AG09319 (cell line): Measurements from ENCODE around the gene MMP21.

Source experiments
- DNase-seq: peaks from one replicate; pipeline ENCODE4 v3.0.0-alpha.2; 2010; ENCODE audit warnings: low read depth; ENCODE audit errors: extremely low read depth
- TF ChIP-seq, protein P1 (sequence below): IDR thresholded peaks from 2 replicates; pipeline ENCODE4 v1.5.1; 2011; ENCODE audit warnings: low read depth, mild to moderate bottlenecking, inconsistent platforms, low read length, moderate library complexity

MMP21 gene, protein sequence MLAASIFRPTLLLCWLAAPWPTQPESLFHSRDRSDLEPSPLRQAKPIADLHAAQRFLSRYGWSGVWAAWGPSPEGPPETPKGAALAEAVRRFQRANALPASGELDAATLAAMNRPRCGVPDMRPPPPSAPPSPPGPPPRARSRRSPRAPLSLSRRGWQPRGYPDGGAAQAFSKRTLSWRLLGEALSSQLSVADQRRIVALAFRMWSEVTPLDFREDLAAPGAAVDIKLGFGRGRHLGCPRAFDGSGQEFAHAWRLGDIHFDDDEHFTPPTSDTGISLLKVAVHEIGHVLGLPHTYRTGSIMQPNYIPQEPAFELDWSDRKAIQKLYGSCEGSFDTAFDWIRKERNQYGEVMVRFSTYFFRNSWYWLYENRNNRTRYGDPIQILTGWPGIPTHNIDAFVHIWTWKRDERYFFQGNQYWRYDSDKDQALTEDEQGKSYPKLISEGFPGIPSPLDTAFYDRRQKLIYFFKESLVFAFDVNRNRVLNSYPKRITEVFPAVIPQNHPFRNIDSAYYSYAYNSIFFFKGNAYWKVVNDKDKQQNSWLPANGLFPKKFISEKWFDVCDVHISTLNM

DNA sequence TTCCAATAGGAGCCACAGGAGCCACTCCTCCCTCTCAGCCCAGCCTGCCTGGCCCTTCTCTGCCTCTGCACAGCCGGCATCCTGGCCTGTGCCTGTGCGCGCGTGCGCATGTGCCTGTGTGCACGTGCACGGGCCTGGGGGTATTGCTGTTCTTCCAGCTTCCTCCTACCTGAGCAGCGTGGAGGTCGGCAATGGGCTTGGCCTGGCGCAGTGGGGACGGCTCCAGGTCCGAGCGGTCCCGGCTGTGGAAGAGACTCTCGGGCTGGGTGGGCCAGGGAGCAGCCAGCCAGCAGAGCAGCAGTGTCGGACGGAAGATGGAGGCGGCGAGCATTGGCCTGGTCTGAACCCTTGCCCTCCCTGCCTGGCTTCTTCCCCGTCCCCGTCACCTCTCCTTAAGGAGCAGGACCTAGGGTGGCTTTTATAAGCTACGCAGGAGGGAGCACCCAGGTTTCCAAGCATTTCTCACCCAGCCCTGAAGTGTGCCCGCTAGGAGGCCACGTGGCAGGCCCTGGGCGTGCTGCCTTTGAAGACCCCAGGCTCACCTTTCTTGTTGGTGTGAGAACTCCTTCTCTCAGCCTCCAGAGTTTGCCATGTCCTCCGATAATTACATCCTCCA is at the start of gene MMP21:
Gene MMP21 (minus strand): TSS at position 331 of the 616 bp plus-strand sequence. CDS start 0 bp downstream, at position 331.
- TF ChIP-seq, protein P1, sequence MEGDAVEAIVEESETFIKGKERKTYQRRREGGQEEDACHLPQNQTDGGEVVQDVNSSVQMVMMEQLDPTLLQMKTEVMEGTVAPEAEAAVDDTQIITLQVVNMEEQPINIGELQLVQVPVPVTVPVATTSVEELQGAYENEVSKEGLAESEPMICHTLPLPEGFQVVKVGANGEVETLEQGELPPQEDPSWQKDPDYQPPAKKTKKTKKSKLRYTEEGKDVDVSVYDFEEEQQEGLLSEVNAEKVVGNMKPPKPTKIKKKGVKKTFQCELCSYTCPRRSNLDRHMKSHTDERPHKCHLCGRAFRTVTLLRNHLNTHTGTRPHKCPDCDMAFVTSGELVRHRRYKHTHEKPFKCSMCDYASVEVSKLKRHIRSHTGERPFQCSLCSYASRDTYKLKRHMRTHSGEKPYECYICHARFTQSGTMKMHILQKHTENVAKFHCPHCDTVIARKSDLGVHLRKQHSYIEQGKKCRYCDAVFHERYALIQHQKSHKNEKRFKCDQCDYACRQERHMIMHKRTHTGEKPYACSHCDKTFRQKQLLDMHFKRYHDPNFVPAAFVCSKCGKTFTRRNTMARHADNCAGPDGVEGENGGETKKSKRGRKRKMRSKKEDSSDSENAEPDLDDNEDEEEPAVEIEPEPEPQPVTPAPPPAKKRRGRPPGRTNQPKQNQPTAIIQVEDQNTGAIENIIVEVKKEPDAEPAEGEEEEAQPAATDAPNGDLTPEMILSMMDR, result no peak
- no peak for DNase-seq

DNA sequence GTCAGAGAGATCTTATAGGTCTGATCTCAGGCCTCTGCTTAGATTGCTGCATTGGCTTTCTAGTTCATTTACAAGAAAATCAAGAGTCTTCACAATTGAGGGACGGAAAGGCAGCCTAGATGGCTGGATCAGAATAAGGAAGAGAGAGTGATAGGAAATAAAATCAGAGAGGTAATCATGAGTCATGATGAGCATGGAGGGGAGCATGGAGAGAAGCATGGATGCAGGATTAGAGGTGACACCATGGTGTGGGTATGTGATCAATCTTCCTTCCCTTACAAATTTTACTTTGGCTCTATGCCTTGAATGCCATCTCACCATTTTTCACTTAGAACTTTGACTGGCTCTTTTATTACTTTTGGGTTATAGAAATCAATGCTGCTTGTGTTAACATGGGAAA is 49.1 kb upstream of the MMP21 start:
- TF ChIP-seq, protein P1, result no peak
- DNase-seq, result no peak

DNA sequence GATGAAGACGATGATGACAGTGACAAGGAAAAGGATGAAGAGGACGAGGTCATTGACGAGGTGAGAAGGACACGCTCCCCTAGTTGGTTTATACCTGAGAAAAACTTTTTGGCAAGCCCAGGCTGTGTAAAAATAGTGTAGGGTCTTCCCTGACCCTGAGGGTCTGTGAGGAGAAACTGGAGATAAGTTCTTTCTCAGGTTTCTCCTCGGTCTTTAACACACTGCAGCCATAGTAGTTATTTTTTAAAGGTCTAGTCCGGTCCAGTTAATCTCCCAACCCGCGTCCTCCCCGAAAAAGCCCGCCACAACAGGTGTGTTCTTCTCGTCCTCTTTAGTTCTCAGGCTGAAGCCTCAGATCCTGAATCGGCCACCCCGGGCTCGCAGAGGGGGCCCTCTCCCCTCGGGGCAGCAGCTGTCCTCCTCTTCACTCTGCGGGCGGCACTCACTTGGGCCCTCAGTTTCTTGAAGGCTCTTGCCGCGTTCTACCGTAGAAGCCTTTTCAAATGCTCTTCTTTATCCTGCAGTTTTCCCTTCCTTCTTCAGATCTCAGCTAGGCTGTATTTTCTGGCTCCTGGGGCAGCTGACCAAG is 48.1 kb upstream of the MMP21 start:
- no peak for DNase-seq
- TF ChIP-seq, protein P1, result no peak

DNA sequence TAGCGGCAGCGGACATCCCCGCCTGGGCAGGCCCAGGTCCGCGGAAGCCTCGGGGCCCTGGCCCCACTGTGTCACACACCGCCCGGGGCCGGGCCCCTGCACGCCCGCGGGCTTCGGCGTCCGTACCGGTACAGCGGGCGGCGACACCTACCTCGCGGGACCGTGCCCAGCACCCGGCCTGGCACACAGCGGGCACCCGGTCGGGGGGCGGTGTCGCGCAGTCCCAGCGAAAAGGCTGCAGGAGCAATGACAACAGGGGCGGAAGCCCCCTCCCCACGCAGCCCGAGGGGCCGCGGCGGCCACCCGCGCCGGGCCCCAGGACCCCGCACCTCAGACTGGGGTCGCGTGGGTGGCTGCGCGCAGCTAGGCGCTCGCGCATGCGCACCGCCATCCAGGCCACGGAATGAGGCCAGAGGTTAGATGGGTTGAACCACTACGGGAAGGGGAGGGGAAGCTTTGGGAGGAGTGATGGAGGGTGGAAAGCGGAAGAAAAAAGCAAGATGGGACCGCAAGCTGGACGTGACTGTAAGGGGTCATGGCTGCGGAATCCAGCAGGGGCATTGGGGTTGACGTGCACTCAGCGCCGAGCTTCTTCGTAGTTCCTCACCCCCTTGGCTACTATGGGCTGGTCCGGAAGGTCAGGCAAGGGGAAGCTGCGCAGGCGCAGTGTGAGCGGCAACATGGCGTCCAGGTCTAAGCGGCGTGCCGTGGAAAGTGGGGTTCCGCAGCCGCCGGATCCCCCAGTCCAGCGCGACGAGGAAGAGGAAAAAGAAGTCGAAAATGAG is 47.4 kb upstream of the MMP21 start, which contains the start of the genes BCCIP and UROS:
Gene BCCIP (plus strand): TSS at position 669 of the 785 bp plus-strand sequence. CDS start 12 bp downstream, at position 681.
Gene UROS (minus strand): TSS at position 381 of the 785 bp plus-strand sequence. CDS start 6,759 bp downstream, outside the sequence.
- TF ChIP-seq, protein P1, result no peak
- peak; percentile 76 for DNase-seq

DNA sequence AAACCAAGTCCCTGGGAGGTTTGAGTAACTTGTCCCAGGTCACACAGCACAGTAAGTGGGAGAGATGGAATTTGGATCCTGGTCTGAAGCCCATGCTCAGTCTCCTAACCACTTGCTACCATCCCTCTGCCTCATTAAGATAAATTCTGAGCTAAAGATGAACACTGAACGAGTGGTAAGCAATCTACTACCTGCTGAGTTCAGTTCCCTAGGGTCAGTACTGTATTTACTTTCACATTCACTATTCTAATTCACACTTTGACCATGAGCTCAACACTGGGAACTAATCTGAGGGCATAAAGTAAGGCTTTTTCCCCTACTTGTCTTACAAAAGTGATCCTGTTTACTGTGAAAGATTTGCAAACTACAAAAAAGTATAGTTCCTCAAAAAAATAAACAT is 45.1 kb upstream of the MMP21 start:
- no peak for DNase-seq
- TF ChIP-seq, protein P1, result no peak

DNA sequence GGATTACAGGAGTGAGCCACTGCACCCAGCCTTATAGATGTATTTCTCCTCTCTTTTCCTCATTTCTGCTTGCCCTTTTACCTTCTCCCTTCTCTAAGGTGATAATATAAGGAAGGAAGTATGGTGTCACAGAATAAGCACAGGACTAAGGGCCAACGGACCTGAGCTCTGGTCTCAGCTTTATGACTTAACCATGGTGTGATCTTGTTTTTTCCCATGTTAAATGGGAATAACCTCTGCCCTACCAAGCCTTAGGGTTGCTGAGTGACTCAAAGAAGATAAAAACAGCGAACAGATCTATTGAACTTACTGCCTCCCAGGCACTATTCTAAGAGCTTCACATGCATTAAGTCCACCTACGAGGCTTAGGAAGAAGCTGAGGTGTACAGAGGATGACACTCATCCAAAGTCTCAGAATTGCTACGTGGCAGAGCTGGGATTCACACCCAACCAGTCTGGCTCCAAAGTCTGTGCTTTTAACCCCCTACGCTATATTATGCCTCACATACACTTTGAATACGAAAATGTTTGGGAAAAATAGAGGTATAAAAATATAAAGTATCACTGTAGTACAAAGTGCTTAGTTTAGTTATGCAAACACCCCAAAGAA is 41.8 kb upstream of the MMP21 start:
- TF ChIP-seq, protein P1, result no peak
- DNase-seq, result no peak
